ENCODE results near the gene PRKACA.

The PRKACA gene

DNA sequence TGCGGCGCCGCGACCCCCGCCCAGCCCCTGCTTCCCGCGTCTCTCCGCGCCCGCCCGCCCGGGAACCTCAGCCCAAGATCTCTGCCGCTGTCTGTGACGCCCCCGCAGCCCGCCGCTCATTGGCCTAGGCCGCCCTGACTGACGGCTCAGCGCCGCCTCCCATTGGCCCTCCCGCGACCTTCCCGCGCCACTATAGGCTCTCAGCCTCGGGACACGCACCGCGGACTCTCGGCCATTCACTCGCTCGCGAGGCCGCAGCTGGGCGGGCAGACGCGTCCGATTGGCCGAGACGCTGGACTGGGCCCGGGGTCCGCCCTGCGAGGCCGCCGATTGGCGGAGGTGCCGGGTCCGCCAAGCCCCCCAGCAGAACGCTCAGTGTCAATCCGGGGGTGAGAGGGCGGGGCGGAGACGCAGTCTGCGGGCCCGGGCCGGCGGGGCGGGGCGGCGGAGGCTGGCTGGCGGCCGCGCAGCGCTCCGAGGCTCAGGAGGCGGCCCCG, at the start of gene PRKACA:
TSS of gene PRKACA (minus strand) at position 95 of the 497 bp plus-strand sequence. CDS start 215 bp downstream, outside the sequence.
- peak within 1 kb of the TSS; percentile 80 to 95 (median 84) for H3K4me3 ChIP-seq (ENCODE audit: low read depth in 1 of 5, low read length in 5 of 5)
- peak within 1 kb of the TSS; percentile 99 for H3K27ac ChIP-seq (ENCODE audit: low read depth, low read length)
- no peaks in the 10 kb centered on the region for H3K9me3 ChIP-seq (ENCODE audit: control insufficient read depth in 5 of 5, low read length in 5 of 5)
- H3K36me3 ChIP-seq (ENCODE audit: control insufficient read depth in 5 of 5, insufficient read depth in 5 of 5, low read length in 5 of 5) = no peaks in the 10 kb centered on the region
- peak within 1 kb of the TSS; percentile 77 to 98 (median 92) for H3K9ac ChIP-seq (ENCODE audit: low read length in 5 of 5)
- no peaks in the 10 kb centered on the region for H3K27me3 ChIP-seq (ENCODE audit: control insufficient read depth in 5 of 5, insufficient read depth in 4 of 5, low read length in 5 of 5)
- peaks cover 31 to 74% (median 68%) of the 10 kb centered on the region in 5 donors for H3K4me1 ChIP-seq (ENCODE audit: control insufficient read depth in 5 of 5, insufficient read depth in 5 of 5, low read length in 5 of 5)

DNA sequence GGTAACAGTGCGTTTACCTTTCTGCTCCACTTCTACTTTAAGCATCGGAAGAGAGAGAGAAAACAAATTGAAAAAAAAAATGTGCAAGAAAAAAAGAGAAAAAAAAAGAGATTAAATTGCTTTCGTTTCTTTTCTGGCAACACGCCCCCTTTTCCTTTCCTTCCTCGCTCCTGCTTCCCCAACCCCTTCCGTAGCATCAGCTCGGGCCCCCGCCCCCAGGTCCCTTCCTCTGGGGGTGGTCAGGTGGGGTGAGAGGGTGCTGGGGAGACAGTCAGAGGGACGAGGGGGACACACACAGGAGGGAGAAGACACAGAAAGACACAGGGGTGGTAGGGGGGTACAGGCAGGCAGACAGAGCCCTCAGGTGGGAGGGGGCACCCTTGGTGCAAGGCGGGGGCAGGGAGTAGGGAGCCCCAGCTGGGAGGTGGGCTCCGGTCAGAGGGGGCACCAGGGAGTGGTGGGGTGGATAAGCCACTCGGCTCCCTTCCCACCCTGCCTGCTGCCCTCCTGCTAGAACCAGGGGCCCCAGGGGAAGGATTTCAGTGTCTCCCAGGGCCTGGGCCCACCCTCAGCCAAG, 49.5 kb upstream of the PRKACA start:
- H3K9me3 ChIP-seq (ENCODE audit: control insufficient read depth in 5 of 5, low read length in 5 of 5) = no peaks in the 10 kb centered on the region
- H3K4me1 ChIP-seq (ENCODE audit: control insufficient read depth in 5 of 5, insufficient read depth in 5 of 5, low read length in 5 of 5) = peaks cover 0 to 17% (median 9%) of the 10 kb centered on the region in 5 donors
- no peaks in the 10 kb centered on the region for H3K27me3 ChIP-seq (ENCODE audit: control insufficient read depth in 5 of 5, insufficient read depth in 4 of 5, low read length in 5 of 5)
- H3K36me3 ChIP-seq (ENCODE audit: control insufficient read depth in 5 of 5, insufficient read depth in 5 of 5, low read length in 5 of 5) = peaks cover 0 to 50% (median 43%) of the 10 kb centered on the region in 5 donors
- H3K27ac ChIP-seq (ENCODE audit: low read depth, low read length) = no peak overlapping the region
- peak overlapping the region in 1 of 5 donors; percentile 43 for H3K9ac ChIP-seq (ENCODE audit: low read length in 5 of 5)
- peak overlapping the region in 2 of 5 donors; percentile 30 to 31 for H3K4me3 ChIP-seq (ENCODE audit: low read depth in 1 of 5, low read length in 5 of 5)

DNA sequence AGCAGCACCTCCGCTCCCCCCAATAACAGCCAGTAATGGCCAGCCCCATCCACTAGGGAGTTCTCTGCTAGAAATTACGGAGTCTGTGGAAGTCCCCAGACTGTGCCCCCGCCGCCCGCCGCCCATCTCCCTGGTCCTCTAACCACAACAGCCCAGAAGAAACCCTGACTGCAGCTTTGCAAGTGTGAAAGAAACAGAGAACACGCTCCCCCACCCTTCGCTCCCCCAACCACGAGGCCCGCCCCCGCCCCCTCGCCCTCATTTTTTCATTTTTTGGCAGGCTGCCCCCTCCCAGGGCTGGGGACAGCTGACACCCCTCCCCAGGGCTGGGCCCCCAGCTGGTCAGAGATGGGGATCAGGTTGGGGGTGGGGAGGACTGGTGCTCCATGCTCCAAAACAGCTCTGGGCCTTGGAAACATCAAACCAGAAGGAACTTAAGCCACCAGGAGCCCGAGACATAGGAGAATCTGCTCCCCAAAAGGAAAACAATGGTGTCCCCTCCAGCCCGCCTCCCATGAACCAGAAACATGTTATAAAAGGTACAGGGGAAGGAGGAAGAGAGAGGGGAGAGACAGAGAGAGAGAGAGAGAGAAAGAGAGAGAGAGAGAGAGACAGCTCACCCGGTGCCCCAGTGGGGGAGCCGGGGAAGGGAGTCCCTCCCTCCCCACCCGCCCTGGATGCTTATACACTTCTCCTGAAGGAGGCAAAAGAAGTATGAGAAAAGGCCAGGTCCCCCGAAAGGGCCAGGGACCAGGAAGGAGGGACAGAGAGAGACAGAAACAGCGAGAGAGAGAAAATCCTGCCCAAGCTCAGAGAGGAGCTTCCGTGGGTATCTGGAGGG, 48.6 kb upstream of the PRKACA start:
- Histone ChIP-seq H3K36me3 (ENCODE audit: control insufficient read depth in 5 of 5, insufficient read depth in 5 of 5, low read length in 5 of 5) (peaks cover 0 to 45% (median 43%) of the 10 kb centered on the region in 5 donors), H3K9ac (ENCODE audit: low read length in 5 of 5) (no peak overlapping the region), H3K4me1 (ENCODE audit: control insufficient read depth in 5 of 5, insufficient read depth in 5 of 5, low read length in 5 of 5) (peaks cover 0 to 17% (median 9%) of the 10 kb centered on the region in 5 donors), H3K27ac (ENCODE audit: low read depth, low read length) (no peak overlapping the region), H3K9me3 (ENCODE audit: control insufficient read depth in 5 of 5, low read length in 5 of 5) (no peaks in the 10 kb centered on the region), H3K4me3 (ENCODE audit: low read depth in 1 of 5, low read length in 5 of 5) (no peak overlapping the region), H3K27me3 (ENCODE audit: control insufficient read depth in 5 of 5, insufficient read depth in 4 of 5, low read length in 5 of 5) (no peaks in the 10 kb centered on the region)

DNA sequence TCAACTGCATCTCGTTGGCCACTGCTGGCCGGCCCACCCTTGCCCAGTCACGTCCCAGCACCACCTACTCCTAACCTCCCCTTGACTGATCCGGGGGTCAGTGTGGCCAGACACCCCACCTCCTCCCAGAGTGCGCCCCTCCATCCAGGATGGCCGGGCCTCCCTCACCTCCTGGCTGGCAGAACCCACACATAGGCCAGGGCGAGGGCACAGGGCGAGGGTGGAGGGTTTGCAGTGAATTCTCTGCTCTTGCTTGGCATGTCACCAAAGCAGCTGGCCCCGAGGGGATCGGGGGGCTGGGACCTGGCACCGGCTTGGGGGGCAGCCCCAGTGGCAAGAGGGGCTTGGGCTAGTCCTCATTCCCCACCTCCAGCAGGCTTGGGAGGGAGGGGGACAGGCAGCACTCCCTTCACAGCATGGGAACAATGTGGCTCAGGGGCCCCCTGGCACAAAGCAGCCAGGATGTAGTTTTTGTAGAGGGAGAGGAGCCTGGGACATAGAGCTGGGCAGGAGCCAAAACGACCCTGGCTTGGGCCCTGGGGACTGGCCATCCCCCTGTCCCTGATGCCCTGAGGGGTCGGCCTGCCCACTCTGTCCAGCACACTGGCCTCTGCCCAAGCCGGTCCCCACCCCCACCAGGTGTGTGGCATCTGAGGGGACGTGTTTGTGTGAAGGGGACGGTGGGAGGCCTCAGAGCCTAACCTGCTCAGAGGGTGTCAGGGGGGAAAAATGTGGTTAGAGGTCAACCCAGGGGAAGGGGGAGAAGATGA, 47.3 kb upstream of the PRKACA start:
- Histone ChIP-seq H3K9ac (ENCODE audit: low read length in 5 of 5) (no peak overlapping the region), H3K4me3 (ENCODE audit: low read depth in 1 of 5, low read length in 5 of 5) (no peak overlapping the region), H3K27ac (ENCODE audit: low read depth, low read length) (no peak overlapping the region), H3K4me1 (ENCODE audit: control insufficient read depth in 5 of 5, insufficient read depth in 5 of 5, low read length in 5 of 5) (peaks cover 0 to 17% (median 9%) of the 10 kb centered on the region in 5 donors), H3K36me3 (ENCODE audit: control insufficient read depth in 5 of 5, insufficient read depth in 5 of 5, low read length in 5 of 5) (peaks cover 0 to 38% (median 30%) of the 10 kb centered on the region in 5 donors), H3K27me3 (ENCODE audit: control insufficient read depth in 5 of 5, insufficient read depth in 4 of 5, low read length in 5 of 5) (no peaks in the 10 kb centered on the region), H3K9me3 (ENCODE audit: control insufficient read depth in 5 of 5, low read length in 5 of 5) (no peaks in the 10 kb centered on the region)

DNA sequence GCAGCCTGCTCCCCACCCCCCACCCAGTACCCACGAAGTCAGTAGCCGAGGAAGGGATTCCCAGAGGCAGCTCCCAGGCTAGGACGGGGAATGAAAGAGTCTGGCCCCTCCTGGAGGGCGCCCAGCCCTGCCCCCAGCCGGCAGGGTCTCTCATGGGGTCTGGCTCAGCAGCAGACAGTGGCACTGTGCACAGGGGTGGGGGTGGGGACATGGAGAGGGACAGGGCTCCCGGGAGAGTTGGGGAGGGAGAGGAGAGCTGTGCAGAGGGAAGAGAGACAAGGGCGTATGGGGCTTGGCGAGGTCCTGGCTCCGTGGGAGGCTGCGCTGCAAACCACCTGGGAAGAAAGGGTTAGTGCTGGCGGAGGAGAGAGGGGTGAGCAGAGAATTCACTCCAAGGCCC, 46.5 kb upstream of the PRKACA start:
- no peak overlapping the region for H3K4me3 ChIP-seq (ENCODE audit: low read depth in 1 of 5, low read length in 5 of 5)
- H3K9ac ChIP-seq (ENCODE audit: low read length in 5 of 5) = no peak overlapping the region
- H3K36me3 ChIP-seq (ENCODE audit: control insufficient read depth in 5 of 5, insufficient read depth in 5 of 5, low read length in 5 of 5) = peaks cover 0 to 38% (median 26%) of the 10 kb centered on the region in 5 donors
- no peak overlapping the region for H3K27ac ChIP-seq (ENCODE audit: low read depth, low read length)
- H3K4me1 ChIP-seq (ENCODE audit: control insufficient read depth in 5 of 5, insufficient read depth in 5 of 5, low read length in 5 of 5) = peaks cover 0 to 17% (median 9%) of the 10 kb centered on the region in 5 donors
- H3K9me3 ChIP-seq (ENCODE audit: control insufficient read depth in 5 of 5, low read length in 5 of 5) = no peaks in the 10 kb centered on the region
- H3K27me3 ChIP-seq (ENCODE audit: control insufficient read depth in 5 of 5, insufficient read depth in 4 of 5, low read length in 5 of 5) = no peaks in the 10 kb centered on the region

DNA sequence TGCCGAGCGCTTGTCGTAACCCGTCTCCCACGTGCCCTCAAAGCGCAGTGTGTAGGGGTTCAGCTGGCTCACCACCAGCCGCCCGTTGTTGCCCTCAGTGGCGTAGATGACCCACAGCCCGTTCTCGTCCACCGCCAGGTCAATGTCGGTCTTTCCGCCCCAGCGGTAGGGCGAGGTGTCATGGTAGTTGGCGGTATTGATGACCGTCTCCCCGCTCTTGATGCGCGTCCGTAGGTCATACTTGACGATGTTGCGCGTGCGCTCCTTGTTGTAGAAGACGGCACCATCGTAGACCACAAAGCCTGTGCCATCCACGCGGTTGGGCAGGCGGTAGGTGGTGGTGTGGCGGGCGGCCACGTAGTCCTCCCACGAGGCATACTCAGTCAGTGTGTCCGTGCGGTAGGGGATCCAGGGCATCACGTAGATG, 45.3 kb upstream of the PRKACA start:
- Histone ChIP-seq H3K27me3 (ENCODE audit: control insufficient read depth in 5 of 5, insufficient read depth in 4 of 5, low read length in 5 of 5) (no peaks in the 10 kb centered on the region), H3K4me1 (ENCODE audit: control insufficient read depth in 5 of 5, insufficient read depth in 5 of 5, low read length in 5 of 5) (peaks cover 0 to 13% (median 5%) of the 10 kb centered on the region in 5 donors), H3K9me3 (ENCODE audit: control insufficient read depth in 5 of 5, low read length in 5 of 5) (no peaks in the 10 kb centered on the region), H3K36me3 (ENCODE audit: control insufficient read depth in 5 of 5, insufficient read depth in 5 of 5, low read length in 5 of 5) (peaks cover 0 to 40% (median 33%) of the 10 kb centered on the region in 5 donors), H3K27ac (ENCODE audit: low read depth, low read length) (no peak overlapping the region), H3K4me3 (ENCODE audit: low read depth in 1 of 5, low read length in 5 of 5) (no peak overlapping the region), H3K9ac (ENCODE audit: low read length in 5 of 5) (no peak overlapping the region)

DNA sequence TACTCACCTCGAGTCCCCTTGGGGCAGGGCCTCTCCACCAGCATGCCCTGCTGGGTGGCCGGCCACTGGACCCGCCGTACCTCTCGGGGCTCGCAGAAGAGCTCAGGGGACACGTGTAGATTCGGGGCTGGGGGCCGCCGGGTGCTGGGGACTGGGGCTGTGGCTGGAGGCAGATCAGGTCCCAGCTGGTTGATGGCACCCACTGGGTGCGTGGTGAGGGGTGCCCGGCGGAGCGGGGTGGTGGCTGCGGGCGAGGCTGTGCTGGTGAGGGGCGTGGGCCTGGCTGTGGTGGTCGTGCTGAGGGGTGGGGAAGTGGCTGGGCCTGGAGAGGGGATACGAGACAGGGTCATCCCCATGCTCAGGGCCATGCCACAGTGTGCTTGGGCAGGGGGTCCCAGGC, 43.7 kb upstream of the PRKACA start:
- H3K27me3 ChIP-seq (ENCODE audit: control insufficient read depth in 5 of 5, insufficient read depth in 4 of 5, low read length in 5 of 5) = no peaks in the 10 kb centered on the region
- H3K36me3 ChIP-seq (ENCODE audit: control insufficient read depth in 5 of 5, insufficient read depth in 5 of 5, low read length in 5 of 5) = peaks cover 0 to 54% (median 48%) of the 10 kb centered on the region in 5 donors
- H3K27ac ChIP-seq (ENCODE audit: low read depth, low read length) = no peak overlapping the region
- H3K4me3 ChIP-seq (ENCODE audit: low read depth in 1 of 5, low read length in 5 of 5) = no peak overlapping the region
- no peaks in the 10 kb centered on the region for H3K9me3 ChIP-seq (ENCODE audit: control insufficient read depth in 5 of 5, low read length in 5 of 5)
- H3K4me1 ChIP-seq (ENCODE audit: control insufficient read depth in 5 of 5, insufficient read depth in 5 of 5, low read length in 5 of 5) = peaks cover 0 to under 1% (median 0%) of the 10 kb centered on the region in 5 donors
- H3K9ac ChIP-seq (ENCODE audit: low read length in 5 of 5) = no peak overlapping the region

DNA sequence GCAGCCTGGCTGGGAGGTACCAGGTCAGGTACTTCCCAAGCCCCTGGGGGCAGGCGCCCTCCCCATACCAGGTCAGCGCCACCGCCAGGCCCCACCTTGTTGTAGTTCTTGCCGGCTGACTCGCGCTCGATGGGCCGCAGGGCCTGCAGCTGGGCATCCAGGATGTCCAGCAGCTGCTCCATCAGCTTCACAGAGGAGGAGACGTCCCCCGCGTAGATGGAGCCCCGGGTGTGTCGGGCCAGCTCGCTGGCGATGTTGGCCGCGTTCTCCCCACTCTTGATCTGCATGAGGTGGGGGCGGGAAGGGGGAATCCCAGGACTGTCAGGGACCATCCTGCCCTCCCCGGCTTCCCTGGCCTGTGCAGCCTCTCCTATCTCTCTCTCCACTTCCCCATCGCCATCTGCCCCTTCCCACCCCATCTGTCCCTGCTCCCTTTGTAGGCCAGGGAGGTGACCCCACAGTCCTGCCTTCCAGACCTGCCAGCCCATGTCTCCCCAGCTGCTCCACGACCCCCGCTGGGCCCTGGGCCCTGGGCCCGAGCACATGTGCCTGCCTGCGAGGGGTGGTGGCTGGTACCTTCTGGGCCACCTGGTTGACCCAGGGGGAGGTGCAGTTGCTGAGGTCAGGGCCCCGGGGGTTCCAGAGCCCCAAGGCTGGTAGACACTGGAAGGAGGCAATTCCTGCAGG, 42.6 kb upstream of the PRKACA start:
- Histone ChIP-seq H3K27ac (ENCODE audit: low read depth, low read length) (no peak overlapping the region), H3K36me3 (ENCODE audit: control insufficient read depth in 5 of 5, insufficient read depth in 5 of 5, low read length in 5 of 5) (peaks cover 3 to 65% (median 59%) of the 10 kb centered on the region in 5 donors), H3K27me3 (ENCODE audit: control insufficient read depth in 5 of 5, insufficient read depth in 4 of 5, low read length in 5 of 5) (no peaks in the 10 kb centered on the region), H3K4me3 (ENCODE audit: low read depth in 1 of 5, low read length in 5 of 5) (no peak overlapping the region), H3K9ac (ENCODE audit: low read length in 5 of 5) (no peak overlapping the region), H3K4me1 (ENCODE audit: control insufficient read depth in 5 of 5, insufficient read depth in 5 of 5, low read length in 5 of 5) (no peaks in the 10 kb centered on the region), H3K9me3 (ENCODE audit: control insufficient read depth in 5 of 5, low read length in 5 of 5) (no peaks in the 10 kb centered on the region)

DNA sequence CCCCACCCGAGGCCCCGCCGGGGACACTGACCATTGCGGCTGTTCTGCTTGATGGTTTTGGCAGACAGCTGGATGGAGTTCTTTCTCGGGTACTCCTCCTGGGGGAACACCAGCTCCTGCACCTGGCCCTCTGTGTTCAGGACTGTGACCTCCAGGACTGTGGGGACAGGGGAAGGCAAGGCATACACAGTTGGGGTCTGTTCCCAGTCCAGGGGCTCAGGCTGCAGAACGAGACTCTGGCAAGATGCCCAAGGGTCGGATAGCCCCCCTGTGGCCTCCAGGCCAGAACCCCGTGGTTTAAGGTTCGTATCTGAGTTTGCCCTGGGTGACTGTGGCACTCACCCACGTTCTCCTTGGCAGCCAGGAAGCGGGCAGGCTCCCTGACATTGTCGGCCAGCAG, 41.5 kb upstream of the PRKACA start:
- no peaks in the 10 kb centered on the region for H3K9me3 ChIP-seq (ENCODE audit: control insufficient read depth in 5 of 5, low read length in 5 of 5)
- no peak overlapping the region for H3K4me3 ChIP-seq (ENCODE audit: low read depth in 1 of 5, low read length in 5 of 5)
- no peaks in the 10 kb centered on the region for H3K27me3 ChIP-seq (ENCODE audit: control insufficient read depth in 5 of 5, insufficient read depth in 4 of 5, low read length in 5 of 5)
- H3K4me1 ChIP-seq (ENCODE audit: control insufficient read depth in 5 of 5, insufficient read depth in 5 of 5, low read length in 5 of 5) = no peaks in the 10 kb centered on the region
- H3K36me3 ChIP-seq (ENCODE audit: control insufficient read depth in 5 of 5, insufficient read depth in 5 of 5, low read length in 5 of 5) = peaks cover 3 to 71% (median 66%) of the 10 kb centered on the region in 5 donors
- H3K9ac ChIP-seq (ENCODE audit: low read length in 5 of 5) = no peak overlapping the region
- no peak overlapping the region for H3K27ac ChIP-seq (ENCODE audit: low read depth, low read length)

All from subcutaneous abdominal adipose tissue (tissue), 5 donors.